Heart left ventricle (tissue), 13 donors: ENCODE results near the gene POU6F2.

Source experiments
- POLR2A ChIP-seq, 2 donors: fragments of 450-650 bp; IDR thresholded peaks; one replicate each; pipeline ENCODE4 v1.6.1; 2017; ENCODE audit warnings: antibody characterized with exemption in 2 of 2, mild to moderate bottlenecking in 2 of 2, moderate library complexity in 2 of 2
- TF ChIP-seq, protein P1 (sequence below), 12 donors: fragments of 200-600 bp; sonication (generic) in 4 of 12; IDR thresholded peaks; one replicate each; pipeline versions ENCODE4 v1.5.0 to v1.8.0; 2018 to 2022; ENCODE audit warnings: antibody characterized with exemption in 12 of 12, mild to moderate bottlenecking in 5 of 12
- donor health status: ischemic (EF 13 %, LVEDD 7.1; RV severe dilation, severe dysfunction).
- donor health status: DM: no; HTN: yes; CAD: no.
- donor health status: DM: no; HTN: no; CAD: no.
- donor health status: ischemic (EF 25% LVEDD 6.9; RV normal size, moderate dysfunction).
- donor health status: ischemic (EF 25% LVEDD 5.7; RV mildly dilated, moderate dysfunction).
- donor health status: ischemic (EF 35%, LVEDD 5.7; RV mildly dilated, moderate dysfunction).
- donor health status: nonischemic (EF 11% LVEDD 7.7; RV severe dilation, severe dysfunction).
- donor health status: DM: yes; HTN: yes; CAD: no.
- donor health status: PGD.
- donor health status: ischemic (EF 29% LVEDD 5.4; RV normal size, mild dysfunction).
- donor health status: nonischemic (EF 23%, LVEDD 6.1; RV moderate dilation, normal function).

- no peak for TF ChIP-seq POLR2A (IDR thresholded peaks at IDR 0.05)
- TF ChIP-seq, protein P1, sequence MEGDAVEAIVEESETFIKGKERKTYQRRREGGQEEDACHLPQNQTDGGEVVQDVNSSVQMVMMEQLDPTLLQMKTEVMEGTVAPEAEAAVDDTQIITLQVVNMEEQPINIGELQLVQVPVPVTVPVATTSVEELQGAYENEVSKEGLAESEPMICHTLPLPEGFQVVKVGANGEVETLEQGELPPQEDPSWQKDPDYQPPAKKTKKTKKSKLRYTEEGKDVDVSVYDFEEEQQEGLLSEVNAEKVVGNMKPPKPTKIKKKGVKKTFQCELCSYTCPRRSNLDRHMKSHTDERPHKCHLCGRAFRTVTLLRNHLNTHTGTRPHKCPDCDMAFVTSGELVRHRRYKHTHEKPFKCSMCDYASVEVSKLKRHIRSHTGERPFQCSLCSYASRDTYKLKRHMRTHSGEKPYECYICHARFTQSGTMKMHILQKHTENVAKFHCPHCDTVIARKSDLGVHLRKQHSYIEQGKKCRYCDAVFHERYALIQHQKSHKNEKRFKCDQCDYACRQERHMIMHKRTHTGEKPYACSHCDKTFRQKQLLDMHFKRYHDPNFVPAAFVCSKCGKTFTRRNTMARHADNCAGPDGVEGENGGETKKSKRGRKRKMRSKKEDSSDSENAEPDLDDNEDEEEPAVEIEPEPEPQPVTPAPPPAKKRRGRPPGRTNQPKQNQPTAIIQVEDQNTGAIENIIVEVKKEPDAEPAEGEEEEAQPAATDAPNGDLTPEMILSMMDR (IDR thresholded peaks at IDR 0.05) = no peak
Measured at GRCh38 chr7:39510864-39511354, 533.2 kb downstream of the POU6F2 start.
